Pancreas (tissue), 10 donors: ENCODE data around the gene APBA2. TPM values are rescaled to one million over a fixed set of nuclear protein-coding genes. Genes with fewer than 3 reads are reported as not detected.
"Not testable (repeated sequence)": the region's sequence is repeated elsewhere in the genome, so short reads cannot be mapped to it uniquely, and the experiment has no call there.

Experiments used
- ATAC-seq, 4 donors: fragments of 200-7000 bp; cut with Tn5 transposase; one replicate each; pipeline versions ENCODE4 v1.8.0 to v1.9.1; 2020; ENCODE audit warnings: mild to moderate bottlenecking in 4 of 4, moderate library complexity in 4 of 4
- DNase-seq, 6 donors: peaks; one replicate each; pipeline ENCODE4 v3.0.0-alpha.2; 2020
- FAIRE-seq: peaks from 2 replicates; lab custom pipeline; 2012; peaks lifted over from hg19 to GRCh38; lab: Jason Lieb, UNC
- H3K27ac ChIP-seq, 4 donors: fragments of 200-600 bp; sonication (generic); 1 replicate in 3 of 4; 2 replicates in 1 of 4; pipeline versions ENCODE4 v1.5.0 to v1.8.0; 2020
- H3K27me3 ChIP-seq, 4 donors: fragments of 200-600 bp; one replicate each; pipeline ENCODE4 v1.8.0; 2021
- H3K36me3 ChIP-seq, 3 donors: fragments of 200-600 bp; sonication (generic) in 1 of 3; one replicate each; pipeline versions ENCODE4 v1.5.0 to v1.8.0; 2020 to 2021
- H3K4me1 ChIP-seq, 3 donors: fragments of 200-600 bp; one replicate each; pipeline ENCODE4 v1.8.0; 2021
- H3K4me3 ChIP-seq, 4 donors: fragments of 200-600 bp; sonication (generic) in 2 of 4; one replicate each; pipeline versions ENCODE4 v1.5.0 to v1.8.0; 2020 to 2021
- H3K9me3 ChIP-seq, 4 donors: fragments of 200-600 bp; one replicate each; pipeline ENCODE4 v1.8.0; 2021
- CTCF ChIP-seq, 4 donors: fragments of 200-600 bp; sonication (generic) in 3 of 4; IDR thresholded peaks; one replicate each; pipeline versions ENCODE4 v1.5.0 to v1.8.0; 2021; ENCODE audit warnings: antibody characterized with exemption in 4 of 4
- WGBS, 2 donors: extraction: QIAGEN DNeasy Blood & Tissue Kit; methylation state at CpG; one replicate each; pipeline ENCODE4 v1.1.7; 2013; 5-methylcytosine and 5-hydroxymethylcytosine counted together
- intact Hi-C, 3 donors: fragments of 100-400 bp; cut with DNase I; formaldehyde crosslinking; loops; one replicate each; pipeline versions ENCODE4 v1.11.1 to v1.14.2; 2022
- polyA plus RNA-seq, 2 donors: library from polyadenylated mRNA; stranded (reverse); fragments of 200-250 nt; gene quantifications; one replicate each; pipeline ENCODE4 v1.2.3, GENCODE V29; 2013
- total RNA-seq, 6 donors: library from RNA; stranded (reverse); fragmentation: NEBNext Ultra II Directional in 4 of 6; extraction: Animal tissue kit (Norgen Biotek cat#: 25700) in 4 of 6; gene quantifications; one replicate each; pipeline versions ENCODE4 v1.2.1 to v1.2.4, GENCODE V29; 2021 to 2023
- donor health status: healthy with polysubstance abuse.
- donor health status: DM: no; HTN: no; CAD: no; lungs with moderate emphysema.
- donor health status: DM: no; HTN: no; CAD: no.
- donor health status: control.
- donor health status: control.
- donor health status: Bipolar disorder and iron deficiency.
- donor health status: DM: yes; HTN: yes; CAD: no.
- donor health status: DM: no; HTN: no; CAD: no.
- donor health status: DM: no; HTN: no; CAD: no.
- donor health status: DM: yes; HTN: yes; CAD: no.

APBA2 gene
- total and polyA plus RNA-seq, 8 donors = 3.9 to 10.3 (median 6.7) TPM

DNA sequence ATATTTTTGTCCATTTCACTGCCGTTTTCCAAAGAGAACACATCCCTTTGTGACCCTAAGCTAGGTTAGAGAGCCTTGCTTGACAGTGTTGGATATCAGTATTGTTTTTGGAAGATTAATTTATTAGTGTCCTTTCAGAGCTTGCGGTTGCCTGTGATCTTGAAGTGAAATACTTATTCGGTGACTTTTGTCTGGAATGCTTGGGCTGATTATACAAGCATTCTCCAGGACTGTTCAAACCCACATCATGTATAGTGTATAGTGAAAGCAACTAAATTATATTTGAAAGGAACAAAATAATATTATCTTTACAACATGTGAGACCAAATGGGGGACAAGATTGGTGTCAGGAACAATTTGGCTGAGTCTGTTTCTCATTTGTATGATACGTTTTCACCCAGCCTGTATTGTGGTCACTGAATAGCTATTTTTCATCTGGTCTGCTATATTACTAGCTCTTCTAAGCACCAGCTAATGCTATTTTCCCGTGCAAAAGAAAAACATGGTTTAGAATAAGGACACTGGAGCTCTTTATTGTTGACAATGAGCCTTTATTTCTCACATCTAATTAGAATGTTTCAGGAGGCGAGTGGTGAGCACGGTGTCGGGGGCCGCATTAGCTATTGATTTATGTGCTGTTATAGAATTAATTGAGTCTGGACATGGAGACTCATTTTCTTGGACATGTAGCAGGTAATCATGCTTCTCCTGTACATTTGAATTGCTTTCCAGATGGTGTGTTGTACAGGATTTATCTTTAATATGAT, 158.1 kb downstream of the APBA2 start:
- 69 to 77% methylated on average over 9 of the region's 9 CpGs for WGBS, 2 donors
- no peaks in the 10 kb centered on the region for H3K9me3 ChIP-seq
- intact Hi-C loops = no loop called here
- H3K4me1 ChIP-seq = no peaks in the 10 kb centered on the region
- FAIRE-seq = no peak
- no peak overlapping the region for H3K27ac ChIP-seq
- ATAC-seq = no peak
- TF ChIP-seq CTCF (IDR thresholded peaks at IDR 0.05) = no peak
- DNase-seq = no peak
- no peaks in the 10 kb centered on the region for H3K36me3 ChIP-seq
- H3K27me3 ChIP-seq = no peaks in the 10 kb centered on the region
- H3K4me3 ChIP-seq = no peak overlapping the region

DNA sequence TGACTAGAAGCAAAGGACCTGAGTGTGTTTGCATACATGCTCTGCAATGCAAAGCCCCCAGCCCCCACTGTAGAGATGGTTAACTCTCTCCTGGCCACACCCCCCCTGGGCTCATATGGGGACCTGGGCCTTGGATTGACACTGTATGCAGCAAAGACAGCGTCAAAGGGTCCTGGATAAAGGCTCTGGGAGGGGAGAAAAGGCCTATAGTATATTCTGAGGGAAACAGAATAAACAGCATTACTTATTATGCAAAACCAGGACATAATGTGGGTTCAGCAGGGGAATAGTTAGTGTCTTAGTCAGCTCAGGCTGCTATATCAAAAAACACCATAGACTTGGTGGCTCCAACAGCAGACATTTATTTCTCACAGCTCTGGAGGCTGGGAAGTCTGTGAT, 158.7 kb downstream of the APBA2 start:
- Histone ChIP-seq H3K4me1 (no peaks in the 10 kb centered on the region), H3K9me3 (no peaks in the 10 kb centered on the region), H3K36me3 (no peaks in the 10 kb centered on the region), H3K4me3 (no peak overlapping the region), H3K27me3 (no peaks in the 10 kb centered on the region), H3K27ac (no peak overlapping the region)
- no peak for TF ChIP-seq CTCF (IDR thresholded peaks at IDR 0.05)
- intact Hi-C loops = no loop called here
- ATAC-seq (no peak), DNase-seq (no peak), FAIRE-seq (no peak)
- WGBS, 2 donors = 88 to 94% methylated on average over 1 of the region's 1 CpG

- WGBS, 2 donors = 94 to 96% methylated on average over 7 of the region's 7 CpGs
- H3K27ac ChIP-seq, H3K27me3 ChIP-seq, intact Hi-C loops, ATAC-seq, FAIRE-seq, H3K4me1 ChIP-seq, H3K36me3 ChIP-seq, H3K9me3 ChIP-seq, DNase-seq, H3K4me3 ChIP-seq: not testable (repeated sequence)
Observed at GRCh38 chr15:29045161-29045560, 159.4 kb downstream of the APBA2 start.

GRCh38 chr15:29045717-29046116, 159.9 kb downstream of the APBA2 start:
- WGBS, 2 donors = 77 to 87% methylated on average over 3 of the region's 3 CpGs
- Histone ChIP-seq H3K9me3 (no peaks in the 10 kb centered on the region), H3K4me1 (no peaks in the 10 kb centered on the region), H3K27me3 (no peaks in the 10 kb centered on the region), H3K4me3 (no peak overlapping the region), H3K27ac (no peak overlapping the region), H3K36me3 (no peaks in the 10 kb centered on the region)
- ATAC-seq = no peak
- TF ChIP-seq CTCF (IDR thresholded peaks at IDR 0.05) = no peak
- FAIRE-seq = no peak
- no peak for DNase-seq
- intact Hi-C loops = no loop called here

GRCh38 chr15:29046281-29046810, 160.6 kb downstream of the APBA2 start:
- Histone ChIP-seq H3K27ac (no peak overlapping the region), H3K4me3 (no peak overlapping the region), H3K9me3 (no peaks in the 10 kb centered on the region), H3K27me3 (no peaks in the 10 kb centered on the region), H3K4me1 (no peaks in the 10 kb centered on the region), H3K36me3 (no peaks in the 10 kb centered on the region)
- intact Hi-C loops = no loop called here
- TF ChIP-seq CTCF (IDR thresholded peaks at IDR 0.05) = no peak
- WGBS, 2 donors = 80 to 86% methylated on average over 4 of the region's 4 CpGs
- DNase-seq (no peak), ATAC-seq (no peak), FAIRE-seq (no peak)
